HepG2 (cell line): ENCODE measurements around the gene EZH1. TPM values are rescaled to one million over a fixed set of nuclear protein-coding genes. Genes with fewer than 3 reads are reported as not detected.

Source experiments
- HNF4G ChIP-seq, 2 experiments: sonication (generic) in 1 of 2; formaldehyde crosslinking in 1 of 2; IDR thresholded peaks; 2 replicates each; pipeline versions ENCODE4 v1.4.0 to v1.6.1; 2011 to 2020; ENCODE audit warnings: borderline replicate concordance in 2 of 2, low read depth in 2 of 2, mild to moderate bottlenecking in 2 of 2, low read length in 1 of 2, missing genetic modification reagents in 1 of 2, moderate library complexity in 1 of 2
- KDM4B ChIP-seq: sonication (generic); formaldehyde crosslinking; IDR thresholded peaks from 2 replicates; pipeline ENCODE4 v1.4.0; 2020; ENCODE audit warnings: missing genetic modification reagents
- MIER3 ChIP-seq: IDR thresholded peaks from 2 replicates; pipeline ENCODE4 v1.6.1; 2016; ENCODE audit warnings: missing compliant biosample characterization, borderline replicate concordance
- NBN ChIP-seq: fragments of 450-650 bp; conservative IDR thresholded peaks from 2 replicates; pipeline ENCODE4 v1.6.1; 2017
- PAWR ChIP-seq: sonication (generic); formaldehyde crosslinking; IDR thresholded peaks from 2 replicates; pipeline ENCODE4 v1.4.0; 2020; ENCODE audit warnings: missing genetic modification reagents, mild to moderate bottlenecking, borderline replicate concordance
- RBM39 ChIP-seq: fragments of 200-400 bp; formaldehyde crosslinking; IDR thresholded peaks from one replicate; pipeline ENCODE4 v1.6.1; 2018; ENCODE audit warnings: antibody characterized with exemption, mild to moderate bottlenecking, low read depth, low read length; ENCODE audit not compliant: poor library complexity, severe bottlenecking
- THAP11 ChIP-seq: IDR thresholded peaks from 2 replicates; pipeline ENCODE4 v1.6.1; 2016; ENCODE audit warnings: missing biosample characterization, missing genetic modification reagents
- TOE1 ChIP-seq: sonication (generic); formaldehyde crosslinking; IDR thresholded peaks from 2 replicates; pipeline ENCODE4 v1.4.0; 2020; ENCODE audit warnings: mild to moderate bottlenecking, missing genetic modification reagents
- ZNF20 ChIP-seq: sonication (generic); formaldehyde crosslinking; IDR thresholded peaks from 2 replicates; pipeline ENCODE4 v1.4.0; 2020; ENCODE audit warnings: mild to moderate bottlenecking, moderate library complexity, missing genetic modification reagents
- ZNF3 ChIP-seq: IDR thresholded peaks from 2 replicates; pipeline ENCODE4 v1.7.0; 2017; ENCODE audit warnings: inconsistent platforms
- ZNF383 ChIP-seq: sonication (generic); formaldehyde crosslinking; IDR thresholded peaks from 2 replicates; pipeline ENCODE4 v1.4.0; 2020; ENCODE audit warnings: missing genetic modification reagents, mild to moderate bottlenecking, borderline replicate concordance
- ZNF788 ChIP-seq: sonication (generic); formaldehyde crosslinking; IDR thresholded peaks from 2 replicates; pipeline ENCODE4 v1.5.0; 2020; ENCODE audit warnings: mild to moderate bottlenecking, missing genetic modification reagents, borderline replicate concordance
- ZNF878 ChIP-seq: sonication (generic); formaldehyde crosslinking; IDR thresholded peaks from 2 replicates; pipeline ENCODE4 v1.8.1; 2023; ENCODE audit warnings: mild to moderate bottlenecking, missing genetic modification reagents, moderate library complexity
- polyA plus RNA-seq, 8 experiments: library from polyadenylated mRNA; depleted of rRNA in 3 of 8; stranded (reverse) in 7 of 8; unstranded in 1 of 8; fragments of >200 nt; fragmentation: Illumina TruSeq in 4 of 8; extraction: Trizol in 4 of 8; gene quantifications; 2 replicates each; pipeline versions ENCODE4 v1.2.1 to v1.2.3, GENCODE V29; 2011 to 2016; ENCODE audit warnings: low read depth in 4 of 8, missing spikeins in 1 of 8, mixed read lengths in 1 of 8; ENCODE audit not compliant: insufficient read depth in 1 of 8
- total RNA-seq, 5 experiments: library from RNA; depleted of rRNA; stranded (reverse); fragments of >200 nt; fragmentation: Illumina TruSeq; extraction: Trizol; gene quantifications; 2 replicates each; pipeline ENCODE4 v1.2.3, GENCODE V29; 2016; ENCODE audit warnings: low read depth in 1 of 5
- TF ChIP-seq, protein P1 (sequence below): fragments of 450-650 bp; IDR thresholded peaks from 2 replicates; pipeline ENCODE4 v1.6.1; 2016
- TF ChIP-seq, protein P2 (sequence below): sonication (generic); formaldehyde crosslinking; IDR thresholded peaks from 2 replicates; pipeline ENCODE4 v1.8.0; 2022; ENCODE audit warnings: mild to moderate bottlenecking, missing genetic modification reagents, moderate library complexity
- TF ChIP-seq, protein P3 (sequence below): sonication (generic); formaldehyde crosslinking; IDR thresholded peaks from 2 replicates; pipeline ENCODE4 v1.4.0; 2020; ENCODE audit warnings: missing genetic modification reagents, mild to moderate bottlenecking, borderline replicate concordance
- TF ChIP-seq, protein P4 (sequence below): sonication (generic); formaldehyde crosslinking; conservative IDR thresholded peaks from 2 replicates; pipeline ENCODE4 v1.4.0; 2020; ENCODE audit warnings: missing genetic modification reagents

EZH1 gene
- total and polyA plus RNA-seq, 2 of the 13 experiments (the other 11 are each of a cell fraction or from before 2014, with no cell fraction given) = 11.6 to 24.0 TPM

DNA sequence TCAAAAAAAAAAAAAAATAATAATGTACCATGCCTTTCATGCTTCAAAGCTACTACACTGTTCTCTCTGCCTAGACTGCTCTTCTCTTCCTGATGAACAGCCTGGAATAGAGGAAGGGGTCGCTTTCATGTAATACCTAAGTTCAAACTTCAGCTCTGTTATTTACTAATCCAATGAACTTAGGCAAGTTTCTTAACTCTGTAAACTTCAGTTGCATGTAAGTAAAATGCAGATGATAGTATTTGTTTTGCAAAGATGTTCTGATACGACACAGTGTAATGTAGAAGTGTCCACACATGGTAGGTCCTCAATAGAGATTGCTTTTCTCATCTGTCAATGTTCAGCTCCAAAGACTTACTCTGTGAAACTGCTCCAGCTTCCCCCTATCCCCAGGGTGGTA is 47.1 kb upstream of the EZH1 start (continued):
- TF ChIP-seq, protein P1, sequence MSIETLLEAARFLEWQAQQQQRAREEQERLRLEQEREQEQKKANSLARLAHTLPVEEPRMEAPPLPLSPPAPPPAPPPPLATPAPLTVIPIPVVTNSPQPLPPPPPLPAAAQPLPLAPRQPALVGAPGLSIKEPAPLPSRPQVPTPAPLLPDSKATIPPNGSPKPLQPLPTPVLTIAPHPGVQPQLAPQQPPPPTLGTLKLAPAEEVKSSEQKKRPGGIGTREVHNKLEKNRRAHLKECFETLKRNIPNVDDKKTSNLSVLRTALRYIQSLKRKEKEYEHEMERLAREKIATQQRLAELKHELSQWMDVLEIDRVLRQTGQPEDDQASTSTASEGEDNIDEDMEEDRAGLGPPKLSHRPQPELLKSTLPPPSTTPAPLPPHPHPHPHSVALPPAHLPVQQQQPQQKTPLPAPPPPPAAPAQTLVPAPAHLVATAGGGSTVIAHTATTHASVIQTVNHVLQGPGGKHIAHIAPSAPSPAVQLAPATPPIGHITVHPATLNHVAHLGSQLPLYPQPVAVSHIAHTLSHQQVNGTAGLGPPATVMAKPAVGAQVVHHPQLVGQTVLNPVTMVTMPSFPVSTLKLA = no peak
- TF ChIP-seq TOE1 (no peak), ZNF788 (CRISPR knock-in tag) (no peak), MIER3 (no peak), HNF4G (IDR thresholded peaks at IDR 0.05; ENCODE audit: borderline replicate concordance, low read depth, low read length) (peak; percentile 86), HNF4G (CRISPR knock-in tag; IDR thresholded peaks at IDR 0.05; ENCODE audit: borderline replicate concordance, low read depth) (no peak), ZNF383 (CRISPR knock-in tag) (no peak), ZNF3 (CRISPR knock-in tag) (no peak), ZNF878 (CRISPR knock-in tag) (0 out of 2 replicates have a peak, but pooled peaks have one; percentile 52), RBM39 (no peak), KDM4B (CRISPR knock-in tag) (no peak), NBN (no peak), PAWR (CRISPR knock-in tag) (no peak), THAP11 (CRISPR knock-in tag) (peak; percentile 60), ZNF20 (CRISPR knock-in tag) (no peak)
- TF ChIP-seq, protein P2, sequence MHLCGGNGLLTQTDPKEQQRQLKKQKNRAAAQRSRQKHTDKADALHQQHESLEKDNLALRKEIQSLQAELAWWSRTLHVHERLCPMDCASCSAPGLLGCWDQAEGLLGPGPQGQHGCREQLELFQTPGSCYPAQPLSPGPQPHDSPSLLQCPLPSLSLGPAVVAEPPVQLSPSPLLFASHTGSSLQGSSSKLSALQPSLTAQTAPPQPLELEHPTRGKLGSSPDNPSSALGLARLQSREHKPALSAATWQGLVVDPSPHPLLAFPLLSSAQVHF (CRISPR knock-in tag) = no peak
- TF ChIP-seq, protein P3, sequence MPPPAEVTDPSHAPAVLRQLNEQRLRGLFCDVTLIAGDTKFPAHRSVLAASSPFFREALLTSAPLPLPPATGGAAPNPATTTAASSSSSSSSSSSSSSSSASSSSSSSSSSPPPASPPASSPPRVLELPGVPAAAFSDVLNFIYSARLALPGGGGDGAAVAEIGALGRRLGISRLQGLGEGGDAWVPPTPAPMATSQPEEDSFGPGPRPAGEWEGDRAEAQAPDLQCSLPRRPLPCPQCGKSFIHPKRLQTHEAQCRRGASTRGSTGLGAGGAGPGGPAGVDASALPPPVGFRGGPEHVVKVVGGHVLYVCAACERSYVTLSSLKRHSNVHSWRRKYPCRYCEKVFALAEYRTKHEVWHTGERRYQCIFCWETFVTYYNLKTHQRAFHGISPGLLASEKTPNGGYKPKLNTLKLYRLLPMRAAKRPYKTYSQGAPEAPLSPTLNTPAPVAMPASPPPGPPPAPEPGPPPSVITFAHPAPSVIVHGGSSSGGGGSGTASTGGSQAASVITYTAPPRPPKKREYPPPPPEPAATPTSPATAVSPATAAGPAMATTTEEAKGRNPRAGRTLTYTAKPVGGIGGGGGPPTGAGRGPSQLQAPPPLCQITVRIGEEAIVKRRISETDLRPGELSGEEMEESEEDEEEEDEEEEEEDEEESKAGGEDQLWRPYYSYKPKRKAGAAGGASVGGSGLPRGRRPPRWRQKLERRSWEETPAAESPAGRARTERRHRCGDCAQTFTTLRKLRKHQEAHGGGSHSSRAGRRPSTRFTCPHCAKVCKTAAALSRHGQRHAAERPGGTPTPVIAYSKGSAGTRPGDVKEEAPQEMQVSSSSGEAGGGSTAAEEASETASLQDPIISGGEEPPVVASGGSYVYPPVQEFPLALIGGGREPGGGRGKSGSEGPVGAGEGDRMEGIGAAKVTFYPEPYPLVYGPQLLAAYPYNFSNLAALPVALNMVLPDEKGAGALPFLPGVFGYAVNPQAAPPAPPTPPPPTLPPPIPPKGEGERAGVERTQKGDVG (CRISPR knock-in tag) = no peak
- TF ChIP-seq, protein P4, sequence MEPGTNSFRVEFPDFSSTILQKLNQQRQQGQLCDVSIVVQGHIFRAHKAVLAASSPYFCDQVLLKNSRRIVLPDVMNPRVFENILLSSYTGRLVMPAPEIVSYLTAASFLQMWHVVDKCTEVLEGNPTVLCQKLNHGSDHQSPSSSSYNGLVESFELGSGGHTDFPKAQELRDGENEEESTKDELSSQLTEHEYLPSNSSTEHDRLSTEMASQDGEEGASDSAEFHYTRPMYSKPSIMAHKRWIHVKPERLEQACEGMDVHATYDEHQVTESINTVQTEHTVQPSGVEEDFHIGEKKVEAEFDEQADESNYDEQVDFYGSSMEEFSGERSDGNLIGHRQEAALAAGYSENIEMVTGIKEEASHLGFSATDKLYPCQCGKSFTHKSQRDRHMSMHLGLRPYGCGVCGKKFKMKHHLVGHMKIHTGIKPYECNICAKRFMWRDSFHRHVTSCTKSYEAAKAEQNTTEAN (CRISPR knock-in tag) = no peak
